ENCODE measurements around the gene ZNF648. TPM values are rescaled to one million over a fixed set of nuclear protein-coding genes. Genes with fewer than 3 reads are reported as not detected.

The ZNF648 gene
- 0.81 and 1.2 TPM in 2 replicates for total RNA-seq
- long read RNA-seq, partial matches to known transcripts = 0 of 1 reads
- long read RNA-seq, other reads (novel, unspliced or antisense) = 1 of 1 reads

- peaks cover 9% of the 10 kb centered on the region for H3K4me1 Mint-ChIP-seq (ENCODE audit: low read depth)
- DNase-seq (ENCODE audit: low spot score, unreplicated experiment) = no peak
- H3K27me3 Mint-ChIP-seq = peaks cover 31% of the 10 kb centered on the region
- no peak within 1 kb of the TSS for H3K27ac Mint-ChIP-seq
- H3K4me3 Mint-ChIP-seq (ENCODE audit: low read depth) = peak within 1 kb of the TSS; percentile 75
- H3K9me3 Mint-ChIP-seq (ENCODE audit: low read depth) = peaks cover 7% of the 10 kb centered on the region
- TF ChIP-seq, protein P1, sequence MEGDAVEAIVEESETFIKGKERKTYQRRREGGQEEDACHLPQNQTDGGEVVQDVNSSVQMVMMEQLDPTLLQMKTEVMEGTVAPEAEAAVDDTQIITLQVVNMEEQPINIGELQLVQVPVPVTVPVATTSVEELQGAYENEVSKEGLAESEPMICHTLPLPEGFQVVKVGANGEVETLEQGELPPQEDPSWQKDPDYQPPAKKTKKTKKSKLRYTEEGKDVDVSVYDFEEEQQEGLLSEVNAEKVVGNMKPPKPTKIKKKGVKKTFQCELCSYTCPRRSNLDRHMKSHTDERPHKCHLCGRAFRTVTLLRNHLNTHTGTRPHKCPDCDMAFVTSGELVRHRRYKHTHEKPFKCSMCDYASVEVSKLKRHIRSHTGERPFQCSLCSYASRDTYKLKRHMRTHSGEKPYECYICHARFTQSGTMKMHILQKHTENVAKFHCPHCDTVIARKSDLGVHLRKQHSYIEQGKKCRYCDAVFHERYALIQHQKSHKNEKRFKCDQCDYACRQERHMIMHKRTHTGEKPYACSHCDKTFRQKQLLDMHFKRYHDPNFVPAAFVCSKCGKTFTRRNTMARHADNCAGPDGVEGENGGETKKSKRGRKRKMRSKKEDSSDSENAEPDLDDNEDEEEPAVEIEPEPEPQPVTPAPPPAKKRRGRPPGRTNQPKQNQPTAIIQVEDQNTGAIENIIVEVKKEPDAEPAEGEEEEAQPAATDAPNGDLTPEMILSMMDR (IDR thresholded peaks at IDR 0.05; ENCODE audit: unreplicated experiment) = no peak
- peaks cover 2% of the 10 kb centered on the region for H3K36me3 Mint-ChIP-seq (ENCODE audit: insufficient read depth)
Measured at GRCh38 chr1:182061594-182061993, at the start of gene ZNF648. ZNF648 (minus strand) TSS chr1:182061712; CDS start chr1:182058010, 3,702 bp downstream.

- Mint-ChIP-seq H3K27ac (no peak overlapping the region), H3K4me3 (ENCODE audit: low read depth) (no peak overlapping the region), H3K36me3 (ENCODE audit: insufficient read depth) (no peaks in the 10 kb centered on the region), H3K9me3 (ENCODE audit: low read depth) (peaks cover 8% of the 10 kb centered on the region), H3K4me1 (ENCODE audit: low read depth) (peaks cover 13% of the 10 kb centered on the region), H3K27me3 (no peaks in the 10 kb centered on the region)
- TF ChIP-seq, protein P1 (IDR thresholded peaks at IDR 0.05; ENCODE audit: unreplicated experiment) = no peak
- no peak for DNase-seq (ENCODE audit: low spot score, unreplicated experiment)
Measured at GRCh38 chr1:182110635-182111034, 49.1 kb upstream of the ZNF648 start.

DNA sequence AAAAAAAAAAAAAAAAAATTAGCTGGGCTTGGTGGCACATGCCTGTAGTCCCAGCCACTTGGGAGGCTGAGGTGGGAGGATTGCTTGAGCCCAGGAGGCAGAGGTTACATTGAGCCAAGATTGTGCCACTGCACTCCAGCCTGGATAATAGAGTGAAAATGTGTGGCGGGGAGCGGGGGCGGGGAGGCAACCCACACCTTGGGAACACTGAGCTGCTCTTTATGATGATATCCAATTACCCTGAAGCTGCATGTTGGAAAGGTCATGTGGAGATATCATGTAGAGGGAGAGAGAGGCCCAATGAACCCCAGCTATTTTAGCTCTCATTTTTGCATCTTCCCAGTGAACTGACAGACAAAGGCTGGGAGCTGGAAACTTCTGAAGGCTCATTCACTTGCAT is 48.3 kb upstream of the ZNF648 start:
- Mint-ChIP-seq H3K36me3 (ENCODE audit: insufficient read depth) (no peaks in the 10 kb centered on the region), H3K9me3 (ENCODE audit: low read depth) (peaks cover 10% of the 10 kb centered on the region), H3K4me1 (ENCODE audit: low read depth) (peaks cover 17% of the 10 kb centered on the region), H3K4me3 (ENCODE audit: low read depth) (no peak overlapping the region), H3K27ac (no peak overlapping the region), H3K27me3 (no peaks in the 10 kb centered on the region)
- DNase-seq (ENCODE audit: low spot score, unreplicated experiment) = no peak
- TF ChIP-seq, protein P1 (IDR thresholded peaks at IDR 0.05; ENCODE audit: unreplicated experiment) = no peak

DNA sequence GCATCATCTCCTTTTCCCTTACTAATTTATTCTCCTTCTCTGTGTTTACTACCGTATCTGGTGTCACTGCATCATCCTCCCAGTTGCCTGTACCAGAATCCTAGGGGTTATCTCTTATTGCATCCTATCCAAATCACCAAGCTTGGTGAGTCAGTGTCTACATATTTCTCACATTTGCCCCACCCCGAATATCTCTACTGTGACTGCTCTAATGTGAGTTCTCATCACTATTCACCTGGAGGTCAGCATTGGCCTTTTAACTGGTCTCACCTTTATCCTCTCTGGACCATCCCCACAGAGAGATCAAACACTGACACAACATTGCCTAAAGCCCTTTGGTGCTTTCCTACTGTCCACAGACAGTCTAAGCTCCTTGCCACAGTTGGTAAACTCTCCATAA is 45.7 kb upstream of the ZNF648 start:
- TF ChIP-seq, protein P1 (IDR thresholded peaks at IDR 0.05; ENCODE audit: unreplicated experiment) = no peak
- Mint-ChIP-seq H3K9me3 (ENCODE audit: low read depth) (peaks cover 11% of the 10 kb centered on the region), H3K27me3 (no peaks in the 10 kb centered on the region), H3K4me3 (ENCODE audit: low read depth) (no peak overlapping the region), H3K4me1 (ENCODE audit: low read depth) (peaks cover 13% of the 10 kb centered on the region), H3K27ac (no peak overlapping the region), H3K36me3 (ENCODE audit: insufficient read depth) (no peaks in the 10 kb centered on the region)
- DNase-seq (ENCODE audit: low spot score, unreplicated experiment) = no peak

GRCh38 chr1:182102043-182102416 is 40.5 kb upstream of the ZNF648 start:
- peaks cover 11% of the 10 kb centered on the region for H3K9me3 Mint-ChIP-seq (ENCODE audit: low read depth)
- peak overlapping the region; percentile 39 for H3K4me3 Mint-ChIP-seq (ENCODE audit: low read depth)
- DNase-seq (ENCODE audit: low spot score, unreplicated experiment) = no peak
- H3K4me1 Mint-ChIP-seq (ENCODE audit: low read depth) = peaks cover 32% of the 10 kb centered on the region
- peak overlapping the region; percentile 98 for H3K27ac Mint-ChIP-seq
- peaks cover 3% of the 10 kb centered on the region for H3K36me3 Mint-ChIP-seq (ENCODE audit: insufficient read depth)
- TF ChIP-seq, protein P1 (IDR thresholded peaks at IDR 0.05; ENCODE audit: unreplicated experiment) = no peak
- H3K27me3 Mint-ChIP-seq = no peaks in the 10 kb centered on the region

Data from progenitor cell of endocrine pancreas (in vitro differentiated cells).